Measurements from ENCODE around the gene XRRA1. TPM values are rescaled to one million over a fixed set of nuclear protein-coding genes. Genes with fewer than 3 reads are reported as not detected.

Gene XRRA1
- total RNA-seq, 1 donor from 2014 or later: 3.9 TPM

DNA sequence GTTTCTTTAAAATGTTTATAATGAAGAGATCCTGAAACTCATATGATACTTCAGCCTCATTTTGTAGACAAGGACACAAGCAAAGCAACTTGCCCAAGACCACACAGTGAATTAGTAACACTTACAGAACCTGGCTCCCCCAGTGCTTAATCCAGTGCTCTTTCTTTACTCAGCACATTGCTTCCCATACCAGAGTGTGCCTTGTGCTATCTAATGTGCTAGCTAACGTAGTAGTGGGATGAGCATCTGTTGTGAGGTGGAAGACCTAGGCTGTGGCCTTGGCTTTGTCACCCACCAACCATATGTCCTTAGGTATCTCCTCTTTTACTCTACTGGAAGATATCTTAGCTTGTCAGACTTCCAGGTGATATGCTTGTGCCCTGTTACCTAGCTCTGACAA is 5.3 kb upstream of the XRRA1 start:
- H3K9me3 ChIP-seq (ENCODE audit: low read depth): no peaks in the 10 kb centered on the region
- H3K4me3 ChIP-seq: no peak overlapping the region
- peaks cover 100% of the 10 kb centered on the region for H3K79me2 ChIP-seq (ENCODE audit: low read depth)
- H3K4me2 ChIP-seq: no peak overlapping the region
- peaks cover 5% of the 10 kb centered on the region for H3K4me1 ChIP-seq
- H3K4me1 Mint-ChIP-seq: peaks cover 16% of the 10 kb centered on the region
- peaks cover 2% of the 10 kb centered on the region for H3K9me3 Mint-ChIP-seq
- no peak overlapping the region for H3K27ac ChIP-seq
- no peaks in the 10 kb centered on the region for H3F3A ChIP-seq (ENCODE audit: low read depth)
- no peak overlapping the region for H3K27ac Mint-ChIP-seq
- no peak overlapping the region for H3K4me3 Mint-ChIP-seq
- H2AFZ ChIP-seq (replicated peaks): no peak overlapping the region
- H3K27me3 ChIP-seq: no peaks in the 10 kb centered on the region
- DNase-seq (ENCODE audit: low spot score): no peak
- H3K36me3 ChIP-seq: no peaks in the 10 kb centered on the region
- peaks cover 25% of the 10 kb centered on the region for H3K36me3 Mint-ChIP-seq
- H4K20me1 ChIP-seq (ENCODE audit: low read depth): peaks cover 40% of the 10 kb centered on the region
- H3K27me3 Mint-ChIP-seq (ENCODE audit: insufficient read depth, low read depth): peaks cover 2% of the 10 kb centered on the region
- TF ChIP-seq EZH2phosphoT487 (IDR thresholded peaks at IDR 0.05) (no peak), EZH2 (IDR thresholded peaks at IDR 0.05) (no peak)
- TF ChIP-seq, protein P1, sequence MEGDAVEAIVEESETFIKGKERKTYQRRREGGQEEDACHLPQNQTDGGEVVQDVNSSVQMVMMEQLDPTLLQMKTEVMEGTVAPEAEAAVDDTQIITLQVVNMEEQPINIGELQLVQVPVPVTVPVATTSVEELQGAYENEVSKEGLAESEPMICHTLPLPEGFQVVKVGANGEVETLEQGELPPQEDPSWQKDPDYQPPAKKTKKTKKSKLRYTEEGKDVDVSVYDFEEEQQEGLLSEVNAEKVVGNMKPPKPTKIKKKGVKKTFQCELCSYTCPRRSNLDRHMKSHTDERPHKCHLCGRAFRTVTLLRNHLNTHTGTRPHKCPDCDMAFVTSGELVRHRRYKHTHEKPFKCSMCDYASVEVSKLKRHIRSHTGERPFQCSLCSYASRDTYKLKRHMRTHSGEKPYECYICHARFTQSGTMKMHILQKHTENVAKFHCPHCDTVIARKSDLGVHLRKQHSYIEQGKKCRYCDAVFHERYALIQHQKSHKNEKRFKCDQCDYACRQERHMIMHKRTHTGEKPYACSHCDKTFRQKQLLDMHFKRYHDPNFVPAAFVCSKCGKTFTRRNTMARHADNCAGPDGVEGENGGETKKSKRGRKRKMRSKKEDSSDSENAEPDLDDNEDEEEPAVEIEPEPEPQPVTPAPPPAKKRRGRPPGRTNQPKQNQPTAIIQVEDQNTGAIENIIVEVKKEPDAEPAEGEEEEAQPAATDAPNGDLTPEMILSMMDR (IDR thresholded peaks at IDR 0.05): no peak
- H3K9ac ChIP-seq: no peak overlapping the region

DNA sequence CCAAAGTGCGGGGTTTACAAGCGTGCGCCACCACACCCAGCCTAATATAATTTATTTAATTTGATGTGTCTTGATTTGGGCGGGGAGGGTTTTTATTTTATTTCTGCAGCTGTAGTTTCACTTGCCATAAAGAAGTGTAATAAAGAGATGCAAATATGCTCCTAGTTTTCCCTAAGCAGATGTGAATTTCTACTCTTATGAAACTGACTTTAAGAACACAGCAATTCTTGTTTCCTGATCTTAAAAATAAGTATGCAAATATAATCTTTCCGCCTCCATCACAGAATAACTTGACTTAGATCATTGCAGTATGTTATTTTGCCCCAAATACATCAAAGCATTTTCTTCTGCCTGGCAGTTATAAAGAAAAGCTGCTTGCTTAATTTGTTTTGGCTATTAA is 4.6 kb upstream of the XRRA1 start:
- H3K27ac ChIP-seq: no peak overlapping the region
- H3F3A ChIP-seq (ENCODE audit: low read depth): no peaks in the 10 kb centered on the region
- Mint-ChIP-seq H3K4me3 (no peak overlapping the region), H3K27me3 (ENCODE audit: insufficient read depth, low read depth) (peaks cover 4% of the 10 kb centered on the region), H3K27ac (no peak overlapping the region), H3K36me3 (peaks cover 22% of the 10 kb centered on the region), H3K4me1 (peaks cover 17% of the 10 kb centered on the region), H3K9me3 (peaks cover 2% of the 10 kb centered on the region)
- no peak overlapping the region for H3K4me3 ChIP-seq
- H4K20me1 ChIP-seq (ENCODE audit: low read depth): peaks cover 33% of the 10 kb centered on the region
- DNase-seq (ENCODE audit: low spot score): no peak
- H2AFZ ChIP-seq (replicated peaks): no peak overlapping the region
- no peaks in the 10 kb centered on the region for H3K9me3 ChIP-seq (ENCODE audit: low read depth)
- no peaks in the 10 kb centered on the region for H3K27me3 ChIP-seq
- peaks cover 94% of the 10 kb centered on the region for H3K79me2 ChIP-seq (ENCODE audit: low read depth)
- TF ChIP-seq EZH2 (IDR thresholded peaks at IDR 0.05) (no peak), EZH2phosphoT487 (IDR thresholded peaks at IDR 0.05) (no peak)
- TF ChIP-seq, protein P1 (IDR thresholded peaks at IDR 0.05): no peak
- H3K36me3 ChIP-seq: no peaks in the 10 kb centered on the region
- H3K9ac ChIP-seq: no peak overlapping the region
- H3K4me1 ChIP-seq: peaks cover 5% of the 10 kb centered on the region
- H3K4me2 ChIP-seq: no peak overlapping the region

- peaks cover 19% of the 10 kb centered on the region for H3K4me1 Mint-ChIP-seq
Observed at GRCh38 chr11:74952752-74953151, 3.9 kb upstream of the XRRA1 start.

More at GRCh38 chr11:74952752-74953151, 3.9 kb upstream of the XRRA1 start:
- Histone ChIP-seq H3K79me2 (ENCODE audit: low read depth) (peaks cover 90% of the 10 kb centered on the region), H3K4me2 (no peak overlapping the region), H3K9ac (no peak overlapping the region), H3K27me3 (no peaks in the 10 kb centered on the region), H3K27ac (no peak overlapping the region), H3K4me3 (no peak overlapping the region), H3K4me1 (peaks cover 5% of the 10 kb centered on the region), H3K9me3 (ENCODE audit: low read depth) (no peaks in the 10 kb centered on the region), H2AFZ (replicated peaks) (no peak overlapping the region), H3K36me3 (no peaks in the 10 kb centered on the region), H4K20me1 (ENCODE audit: low read depth) (peaks cover 26% of the 10 kb centered on the region), H3F3A (ENCODE audit: low read depth) (no peaks in the 10 kb centered on the region)
- Mint-ChIP-seq H3K9me3 (peaks cover 2% of the 10 kb centered on the region), H3K27me3 (ENCODE audit: insufficient read depth, low read depth) (peaks cover 4% of the 10 kb centered on the region), H3K27ac (no peak overlapping the region), H3K36me3 (peaks cover 22% of the 10 kb centered on the region), H3K4me3 (no peak overlapping the region)
- TF ChIP-seq EZH2phosphoT487 (IDR thresholded peaks at IDR 0.05) (no peak), EZH2 (IDR thresholded peaks at IDR 0.05) (no peak)
- TF ChIP-seq, protein P1 (IDR thresholded peaks at IDR 0.05): no peak
- no peak for DNase-seq (ENCODE audit: low spot score)

All from neural progenitor cell (in vitro differentiated cells).